Ishikawa (cell line): Measurements from ENCODE around the gene MPZL2.

Experiments used
- CEBPB ChIP-seq: IDR thresholded peaks from 2 replicates; pipeline ENCODE4 v1.6.1; 2012
- CREB1 ChIP-seq: IDR thresholded peaks from 2 replicates; pipeline ENCODE4 v1.6.1; 2012; ENCODE audit warnings: low read depth
- EGR1 ChIP-seq: IDR thresholded peaks from 2 replicates; pipeline ENCODE4 v1.6.1; 2012
- EP300 ChIP-seq: IDR thresholded peaks from 2 replicates; pipeline ENCODE4 v1.6.1; 2012; ENCODE audit warnings: borderline replicate concordance
- TAF1 ChIP-seq: IDR thresholded peaks from 2 replicates; pipeline ENCODE4 v1.6.1; 2012; ENCODE audit warnings: low read depth, mild to moderate bottlenecking
- ZBTB7A ChIP-seq: IDR thresholded peaks from 2 replicates; pipeline ENCODE4 v1.6.1; 2012; ENCODE audit warnings: low read depth
- TF ChIP-seq, protein P1 (sequence below): IDR thresholded peaks from 2 replicates; pipeline ENCODE4 v1.6.1; 2012
- TF ChIP-seq, protein P2 (sequence below): IDR thresholded peaks from 2 replicates; pipeline ENCODE4 v1.6.1; 2012; ENCODE audit warnings: low read depth, mild to moderate bottlenecking

GRCh38 chr11:118252688-118253087 is 11.4 kb downstream of the MPZL2 start:
- TF ChIP-seq, protein P1, sequence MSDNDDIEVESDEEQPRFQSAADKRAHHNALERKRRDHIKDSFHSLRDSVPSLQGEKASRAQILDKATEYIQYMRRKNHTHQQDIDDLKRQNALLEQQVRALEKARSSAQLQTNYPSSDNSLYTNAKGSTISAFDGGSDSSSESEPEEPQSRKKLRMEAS, result no peak
- TF ChIP-seq ZBTB7A, result no peak
- no peak for TF ChIP-seq EP300
- no peak for TF ChIP-seq CEBPB
- TF ChIP-seq CREB1, result no peak
- TF ChIP-seq EGR1, result no peak
- TF ChIP-seq TAF1, result no peak
- TF ChIP-seq, protein P2, sequence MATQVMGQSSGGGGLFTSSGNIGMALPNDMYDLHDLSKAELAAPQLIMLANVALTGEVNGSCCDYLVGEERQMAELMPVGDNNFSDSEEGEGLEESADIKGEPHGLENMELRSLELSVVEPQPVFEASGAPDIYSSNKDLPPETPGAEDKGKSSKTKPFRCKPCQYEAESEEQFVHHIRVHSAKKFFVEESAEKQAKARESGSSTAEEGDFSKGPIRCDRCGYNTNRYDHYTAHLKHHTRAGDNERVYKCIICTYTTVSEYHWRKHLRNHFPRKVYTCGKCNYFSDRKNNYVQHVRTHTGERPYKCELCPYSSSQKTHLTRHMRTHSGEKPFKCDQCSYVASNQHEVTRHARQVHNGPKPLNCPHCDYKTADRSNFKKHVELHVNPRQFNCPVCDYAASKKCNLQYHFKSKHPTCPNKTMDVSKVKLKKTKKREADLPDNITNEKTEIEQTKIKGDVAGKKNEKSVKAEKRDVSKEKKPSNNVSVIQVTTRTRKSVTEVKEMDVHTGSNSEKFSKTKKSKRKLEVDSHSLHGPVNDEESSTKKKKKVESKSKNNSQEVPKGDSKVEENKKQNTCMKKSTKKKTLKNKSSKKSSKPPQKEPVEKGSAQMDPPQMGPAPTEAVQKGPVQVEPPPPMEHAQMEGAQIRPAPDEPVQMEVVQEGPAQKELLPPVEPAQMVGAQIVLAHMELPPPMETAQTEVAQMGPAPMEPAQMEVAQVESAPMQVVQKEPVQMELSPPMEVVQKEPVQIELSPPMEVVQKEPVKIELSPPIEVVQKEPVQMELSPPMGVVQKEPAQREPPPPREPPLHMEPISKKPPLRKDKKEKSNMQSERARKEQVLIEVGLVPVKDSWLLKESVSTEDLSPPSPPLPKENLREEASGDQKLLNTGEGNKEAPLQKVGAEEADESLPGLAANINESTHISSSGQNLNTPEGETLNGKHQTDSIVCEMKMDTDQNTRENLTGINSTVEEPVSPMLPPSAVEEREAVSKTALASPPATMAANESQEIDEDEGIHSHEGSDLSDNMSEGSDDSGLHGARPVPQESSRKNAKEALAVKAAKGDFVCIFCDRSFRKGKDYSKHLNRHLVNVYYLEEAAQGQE, result no peak
